ENCODE results near the gene PAM.

- no peak for TF ChIP-seq POLR2A (IDR thresholded peaks at IDR 0.05)
- no peak for TF ChIP-seq CTCF (IDR thresholded peaks at IDR 0.05 in 4 of 5, conservative IDR thresholded peaks at IDR 0.05 in 1 of 5)
Measured at GRCh38 chr5:102718819-102719218, 36.3 kb upstream of the PAM start.
